A549 (cell line): ENCODE results near the gene ADAM10.

ENCODE experiments used
- CHD4 ChIP-seq: fragments of 200-600 bp; sonication (generic); IDR thresholded peaks from 2 replicates; pipeline ENCODE4 v1.6.1; 2016; ENCODE audit warnings: antibody characterized with exemption, mild to moderate bottlenecking, borderline replicate concordance
- CTCF ChIP-seq: fragments of >200 bp; sonication (Bioruptor Twin); formaldehyde crosslinking; IDR thresholded peaks from 3 replicates; pipeline ENCODE4 v1.5.1; 2016
- NR3C1 ChIP-seq: fragments of >200 bp; sonication (Bioruptor Twin); formaldehyde crosslinking; IDR thresholded peaks from 3 replicates; pipeline ENCODE4 v1.6.1; 2017
- POLR2A ChIP-seq: IDR thresholded peaks from 2 replicates; pipeline ENCODE4 v1.6.1; 2012; ENCODE audit warnings: mild to moderate bottlenecking, low read length
- ZFP36 ChIP-seq: fragments of 450-650 bp; IDR thresholded peaks from 2 replicates; pipeline ENCODE4 v1.6.1; 2014; ENCODE audit warnings: borderline replicate concordance; ENCODE audit not compliant: partially characterized antibody

GRCh38 chr15:58626378-58626777 lies 123.1 kb downstream of the ADAM10 start:
- TF ChIP-seq CTCF, result no peak
- TF ChIP-seq NR3C1, result no peak
- no peak for TF ChIP-seq POLR2A
- TF ChIP-seq CHD4, result no peak
- no peak for TF ChIP-seq ZFP36
